Measurements from ENCODE around the gene LRRC18. TPM values are rescaled to one million over a fixed set of nuclear protein-coding genes. Genes with fewer than 3 reads are reported as not detected.
A peak's percentile ranks its signal among the peaks of the same experiment; 100 is the strongest.

LRRC18 gene
- total RNA-seq: not detected

DNA sequence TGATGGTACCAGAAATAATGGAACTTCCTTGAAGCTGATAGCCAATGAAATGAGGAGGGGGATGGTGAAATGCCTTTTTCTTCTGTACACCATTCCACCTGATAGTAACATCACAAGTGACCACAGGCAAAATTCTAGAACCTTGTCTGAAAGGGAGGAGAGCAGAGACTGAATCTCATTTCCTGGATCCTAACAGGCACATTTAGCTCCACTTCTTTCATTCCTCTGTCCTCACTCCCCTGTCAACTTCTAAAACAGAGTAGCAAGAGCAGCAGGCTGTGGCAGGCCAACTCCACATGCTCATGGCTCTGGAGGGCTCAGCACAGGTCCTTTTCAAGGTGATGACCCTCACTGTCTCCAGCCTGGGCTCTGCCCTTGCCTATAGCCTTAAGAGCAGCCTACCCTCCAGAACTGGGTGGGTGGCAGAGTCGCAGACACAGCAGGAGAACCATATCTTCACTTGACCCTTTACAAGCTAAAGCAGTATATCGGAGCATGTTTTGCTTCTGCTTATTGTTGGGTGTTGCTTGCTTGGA lies at the start of gene LRRC18:
TSS of gene LRRC18 (minus strand) at position 51 of the 536 bp plus-strand sequence. CDS start 25,685 bp downstream, outside the sequence.
- intact Hi-C loops (cut with micrococcal nuclease): no loop called here
- ChIA-PET POLR2A (no interaction called here), CTCF (no interaction called here)
- no peaks in the 10 kb centered on the region for H3K27me3 Mint-ChIP-seq
- H3K4me3 Mint-ChIP-seq: no peak within 1 kb of the TSS
- H3K36me3 Mint-ChIP-seq: no peaks in the 10 kb centered on the region
- H3K9me3 Mint-ChIP-seq: no peaks in the 10 kb centered on the region
- H3K4me1 Mint-ChIP-seq (ENCODE audit: low read depth): no peaks in the 10 kb centered on the region
- no peak for DNase-seq
- H3K27ac Mint-ChIP-seq: no peak within 1 kb of the TSS

DNA sequence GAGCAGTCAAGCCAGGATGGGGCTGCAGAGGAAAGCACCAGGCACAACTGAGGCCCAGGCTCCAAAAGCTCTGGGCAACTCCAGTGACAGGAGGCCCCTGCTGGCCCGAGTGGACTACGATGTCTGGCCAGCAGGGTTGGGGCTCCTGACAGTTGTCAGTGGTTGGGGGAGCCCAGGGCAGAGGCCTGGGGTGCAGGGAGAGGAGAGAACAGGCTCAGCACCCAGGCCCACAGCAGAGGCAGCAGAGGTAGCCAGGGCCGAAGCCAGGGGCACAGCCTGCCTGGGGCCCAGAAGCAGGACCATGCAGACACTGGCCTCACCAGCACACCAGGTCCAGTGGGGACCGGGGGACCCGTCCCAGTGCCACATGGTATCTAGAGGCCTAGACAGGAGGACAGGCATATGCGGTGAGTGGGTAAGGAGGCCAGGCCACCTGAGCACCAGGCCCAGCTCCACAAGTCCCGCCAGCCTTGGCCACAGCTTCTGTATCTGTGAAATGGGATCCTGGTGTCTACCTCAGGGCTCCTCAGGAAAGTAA lies 46.0 kb upstream of the LRRC18 start:
- DNase-seq: no peak
- ChIA-PET CTCF (no interaction called here), POLR2A (no interaction called here)
- no peaks in the 10 kb centered on the region for H3K4me1 Mint-ChIP-seq (ENCODE audit: low read depth)
- H3K4me3 Mint-ChIP-seq: no peak overlapping the region
- no peaks in the 10 kb centered on the region for H3K27me3 Mint-ChIP-seq
- intact Hi-C loops (cut with micrococcal nuclease): loop anchor here (10.0 kb wide), 1 partner anchor 389 kb away; no protein-coding TSS in a partner anchor
- H3K9me3 Mint-ChIP-seq: no peaks in the 10 kb centered on the region
- no peaks in the 10 kb centered on the region for H3K36me3 Mint-ChIP-seq
- H3K27ac Mint-ChIP-seq: no peak overlapping the region

DNA sequence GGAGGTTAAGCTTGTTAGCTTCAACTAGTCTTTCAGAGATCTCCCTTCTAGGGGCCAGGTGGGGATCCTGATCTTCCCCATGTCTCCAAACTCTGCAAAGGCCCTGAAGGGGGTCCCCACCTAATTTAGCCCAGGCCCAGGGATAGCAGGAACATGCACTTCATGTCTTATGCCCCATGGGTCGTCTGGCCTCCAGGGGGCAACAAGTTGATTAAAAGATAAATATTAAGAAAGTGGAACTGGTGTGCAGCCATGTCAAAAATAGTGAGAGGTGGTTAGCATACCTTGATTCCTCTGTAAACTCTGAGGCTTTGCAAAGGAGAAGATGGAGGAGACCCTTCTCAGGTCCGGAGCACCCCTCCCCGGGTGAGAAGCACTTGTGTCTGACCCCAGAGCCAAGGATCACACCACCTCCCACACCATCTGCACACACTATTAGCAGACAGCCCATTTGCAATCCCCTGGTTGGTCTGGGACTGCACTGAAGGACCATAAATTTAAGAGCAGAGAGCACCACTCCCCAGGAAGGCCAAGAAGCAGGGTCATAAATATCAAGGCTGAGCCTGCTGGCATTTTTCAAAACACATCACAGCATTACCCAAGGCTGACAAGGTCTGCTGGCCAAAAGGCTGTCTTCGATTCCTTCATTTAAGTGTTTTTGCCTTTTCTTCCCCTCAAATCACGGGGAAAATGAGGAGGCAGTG lies 44.2 kb upstream of the LRRC18 start:
- intact Hi-C loops (cut with micrococcal nuclease): loop anchor here (10.0 kb wide), 1 partner anchor 391 kb away; no protein-coding TSS in a partner anchor
- no peaks in the 10 kb centered on the region for H3K9me3 Mint-ChIP-seq
- DNase-seq: no peak
- H3K27ac Mint-ChIP-seq: no peak overlapping the region
- H3K27me3 Mint-ChIP-seq: no peaks in the 10 kb centered on the region
- POLR2A ChIA-PET: no interaction called here
- H3K4me3 Mint-ChIP-seq: no peak overlapping the region
- CTCF ChIA-PET: interaction anchor here (1.3 kb wide), 1 partner anchor 529 kb away, joined by 5 read pairs; no protein-coding TSS in a partner anchor
- no peaks in the 10 kb centered on the region for H3K4me1 Mint-ChIP-seq (ENCODE audit: low read depth)
- H3K36me3 Mint-ChIP-seq: no peaks in the 10 kb centered on the region

DNA sequence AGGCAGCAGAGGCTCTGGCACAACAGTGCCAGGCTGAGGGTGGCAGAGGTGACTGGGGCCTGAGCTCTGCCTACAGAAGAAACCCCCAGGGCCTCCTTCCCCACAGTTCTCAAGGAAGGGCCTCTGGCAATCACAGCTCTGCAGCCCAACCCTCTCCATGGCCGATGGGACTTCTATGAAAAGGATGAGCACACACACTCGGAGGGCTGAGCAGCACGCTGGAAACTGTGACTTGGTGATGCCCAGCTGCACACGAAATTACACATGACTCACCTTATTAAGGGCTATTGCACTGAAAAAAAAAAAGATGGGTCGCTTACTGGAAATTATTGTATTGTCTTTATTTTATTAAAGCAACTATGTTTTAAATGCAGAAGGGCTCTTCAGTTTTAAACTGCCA lies 42.9 kb upstream of the LRRC18 start:
- no peaks in the 10 kb centered on the region for H3K27me3 Mint-ChIP-seq
- ChIA-PET CTCF (interaction anchor here (1.0 to 1.3 kb wide), 7 partner anchors 34 to 530 kb away, joined by 3 to 5 read pairs (median 3); no protein-coding TSS in a partner anchor), POLR2A (no interaction called here)
- H3K9me3 Mint-ChIP-seq: no peaks in the 10 kb centered on the region
- DNase-seq: no peak
- no peaks in the 10 kb centered on the region for H3K36me3 Mint-ChIP-seq
- H3K27ac Mint-ChIP-seq: no peak overlapping the region
- intact Hi-C loops (cut with micrococcal nuclease): loop anchor here (10.0 kb wide), 1 partner anchor 392 kb away; no protein-coding TSS in a partner anchor
- H3K4me3 Mint-ChIP-seq: no peak overlapping the region
- no peaks in the 10 kb centered on the region for H3K4me1 Mint-ChIP-seq (ENCODE audit: low read depth)

- H3K36me3 Mint-ChIP-seq: no peaks in the 10 kb centered on the region
- H3K27ac Mint-ChIP-seq: no peak overlapping the region
- H3K4me1 Mint-ChIP-seq (ENCODE audit: low read depth): no peaks in the 10 kb centered on the region
- peak; percentile 65 for DNase-seq
- intact Hi-C loops (cut with micrococcal nuclease): loop anchor here (1.0 to 10.0 kb wide), 4 partner anchors 183 to 531 kb away; no protein-coding TSS in a partner anchor
- ChIA-PET POLR2A (no interaction called here), CTCF (interaction anchor here (1.0 to 1.3 kb wide), 7 partner anchors 33 to 542 kb away, joined by 3 to 4 read pairs (median 3); no protein-coding TSS in a partner anchor)
- no peaks in the 10 kb centered on the region for H3K27me3 Mint-ChIP-seq
- no peak overlapping the region for H3K4me3 Mint-ChIP-seq
- H3K9me3 Mint-ChIP-seq: no peaks in the 10 kb centered on the region
Observed at GRCh38 chr10:48981310-48981907, 41.8 kb upstream of the LRRC18 start.

- no peak for DNase-seq
- no peaks in the 10 kb centered on the region for H3K4me1 Mint-ChIP-seq (ENCODE audit: low read depth)
- H3K4me3 Mint-ChIP-seq: no peak overlapping the region
- intact Hi-C loops (cut with micrococcal nuclease): no loop called here
- H3K27me3 Mint-ChIP-seq: no peaks in the 10 kb centered on the region
- ChIA-PET CTCF (interaction anchor here (0.8 to 4.1 kb wide), 3 partner anchors 186 to 533 kb away, joined by 3 to 22 read pairs (median 6); no protein-coding TSS in a partner anchor), POLR2A (no interaction called here)
- no peaks in the 10 kb centered on the region for H3K9me3 Mint-ChIP-seq
- no peaks in the 10 kb centered on the region for H3K36me3 Mint-ChIP-seq
- no peak overlapping the region for H3K27ac Mint-ChIP-seq
Observed at GRCh38 chr10:48978318-48978717, 38.7 kb upstream of the LRRC18 start.

DNA sequence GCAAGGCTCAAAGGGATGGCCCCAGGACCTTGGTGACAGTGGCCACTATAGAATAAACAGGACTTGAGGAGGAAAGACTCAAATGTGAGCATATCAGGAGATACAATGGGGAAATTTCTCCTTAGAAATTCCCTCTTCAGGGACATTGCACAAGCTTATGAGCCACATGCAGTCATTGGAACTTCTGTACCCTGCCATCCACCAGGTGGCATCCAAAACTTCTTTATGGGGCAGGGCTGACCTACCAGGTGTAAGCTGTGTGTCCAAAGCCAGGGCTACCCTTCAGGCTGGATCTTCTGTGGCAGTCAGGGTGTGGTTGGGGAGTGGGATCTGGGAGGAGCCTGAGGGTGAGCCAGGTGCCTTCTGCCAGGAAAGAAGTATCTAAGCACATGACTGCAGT lies 36.6 kb upstream of the LRRC18 start:
- intact Hi-C loops (cut with micrococcal nuclease): no loop called here
- Mint-ChIP-seq H3K4me3 (no peak overlapping the region), H3K9me3 (no peaks in the 10 kb centered on the region), H3K27ac (no peak overlapping the region), H3K4me1 (ENCODE audit: low read depth) (no peaks in the 10 kb centered on the region), H3K27me3 (peaks cover 8% of the 10 kb centered on the region), H3K36me3 (no peaks in the 10 kb centered on the region)
- ChIA-PET POLR2A (no interaction called here), CTCF (interaction anchor here (0.8 to 4.1 kb wide), 5 partner anchors 431 to 543 kb away, joined by 3 to 22 read pairs (median 4); no protein-coding TSS in a partner anchor)
- no peak for DNase-seq

GRCh38 chr10:48974510-48975156 lies 35.0 kb upstream of the LRRC18 start:
- Mint-ChIP-seq H3K27me3 (peaks cover 8% of the 10 kb centered on the region), H3K27ac (no peak overlapping the region), H3K9me3 (no peaks in the 10 kb centered on the region), H3K36me3 (no peaks in the 10 kb centered on the region), H3K4me1 (ENCODE audit: low read depth) (no peaks in the 10 kb centered on the region), H3K4me3 (no peak overlapping the region)
- no peak for DNase-seq
- POLR2A ChIA-PET: no interaction called here
- intact Hi-C loops (cut with micrococcal nuclease): no loop called here
- CTCF ChIA-PET: interaction anchor here (1.2 kb wide), 1 partner anchor 200 kb away, joined by 4 read pairs; no protein-coding TSS in a partner anchor

GRCh38 chr10:48973065-48973464 lies 33.4 kb upstream of the LRRC18 start:
- no peaks in the 10 kb centered on the region for H3K36me3 Mint-ChIP-seq
- no peak overlapping the region for H3K4me3 Mint-ChIP-seq
- ChIA-PET POLR2A (no interaction called here), CTCF (no interaction called here)
- H3K4me1 Mint-ChIP-seq (ENCODE audit: low read depth): no peaks in the 10 kb centered on the region
- H3K27me3 Mint-ChIP-seq: peaks cover 8% of the 10 kb centered on the region
- no peak overlapping the region for H3K27ac Mint-ChIP-seq
- intact Hi-C loops (cut with micrococcal nuclease): no loop called here
- DNase-seq: no peak
- no peaks in the 10 kb centered on the region for H3K9me3 Mint-ChIP-seq

- intact Hi-C loops (cut with micrococcal nuclease): no loop called here
- Mint-ChIP-seq H3K4me3 (no peak overlapping the region), H3K9me3 (no peaks in the 10 kb centered on the region), H3K27me3 (peaks cover 8% of the 10 kb centered on the region), H3K27ac (no peak overlapping the region), H3K4me1 (ENCODE audit: low read depth) (no peaks in the 10 kb centered on the region), H3K36me3 (no peaks in the 10 kb centered on the region)
- POLR2A ChIA-PET: no interaction called here
- CTCF ChIA-PET: no interaction called here
- no peak for DNase-seq
Observed at GRCh38 chr10:48970654-48971053, 31.0 kb upstream of the LRRC18 start.

DNA sequence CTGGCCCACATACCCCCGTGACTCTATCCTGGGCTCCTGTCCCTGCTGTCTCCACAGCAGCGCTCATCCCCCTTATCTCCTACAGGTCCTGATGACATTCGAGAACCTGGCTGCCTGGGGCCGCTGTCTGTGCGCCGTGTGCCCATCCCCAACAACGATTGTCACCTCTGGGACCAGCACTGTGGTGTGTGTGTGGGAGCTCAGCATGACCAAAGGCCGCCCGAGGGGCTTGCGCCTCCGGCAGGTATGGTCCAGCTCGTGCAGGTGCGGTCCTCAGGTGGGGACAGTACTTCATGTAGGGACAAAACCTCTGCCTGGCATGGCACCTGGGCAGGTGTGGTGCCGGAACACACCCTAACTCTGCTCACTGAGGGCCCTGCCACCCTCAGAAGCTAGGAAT lies 30.4 kb upstream of the LRRC18 start:
- Mint-ChIP-seq H3K36me3 (no peaks in the 10 kb centered on the region), H3K27me3 (peaks cover 8% of the 10 kb centered on the region), H3K27ac (no peak overlapping the region), H3K4me1 (ENCODE audit: low read depth) (no peaks in the 10 kb centered on the region), H3K9me3 (no peaks in the 10 kb centered on the region), H3K4me3 (no peak overlapping the region)
- intact Hi-C loops (cut with micrococcal nuclease): no loop called here
- ChIA-PET CTCF (interaction anchor here (1.2 kb wide), 1 partner anchor 194 kb away, joined by 3 read pairs; no protein-coding TSS in a partner anchor), POLR2A (no interaction called here)
- DNase-seq: no peak

DNA sequence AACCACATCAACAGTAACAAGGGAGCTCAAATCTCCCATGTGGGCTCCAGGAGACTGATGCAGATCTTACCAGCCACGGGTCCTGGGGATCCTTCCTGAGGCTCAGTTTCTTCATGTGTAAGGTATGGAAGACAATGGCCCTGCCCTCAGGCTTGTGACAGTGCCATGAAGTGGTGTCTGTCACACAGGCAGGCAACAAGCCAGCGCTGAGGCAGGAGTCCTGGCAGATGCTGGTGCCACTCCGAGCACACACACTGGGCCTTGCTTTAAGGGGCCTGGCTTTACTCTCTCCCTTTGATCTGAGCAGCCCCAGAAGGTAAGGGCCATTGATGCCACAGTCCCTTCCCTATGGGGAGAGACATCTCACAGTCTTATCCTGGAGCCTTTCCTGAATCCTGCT lies 28.4 kb upstream of the LRRC18 start:
- Mint-ChIP-seq H3K36me3 (no peaks in the 10 kb centered on the region), H3K4me1 (ENCODE audit: low read depth) (no peaks in the 10 kb centered on the region), H3K27me3 (peaks cover 6% of the 10 kb centered on the region), H3K9me3 (no peaks in the 10 kb centered on the region), H3K27ac (no peak overlapping the region), H3K4me3 (no peak overlapping the region)
- ChIA-PET POLR2A (no interaction called here), CTCF (no interaction called here)
- intact Hi-C loops (cut with micrococcal nuclease): no loop called here
- no peak for DNase-seq

All from activated CD4-positive, alpha-beta memory T cell treated with anti-CD3 and anti-CD28 coated beads for 36 hours (primary cell).